ENCODE measurements around the gene NOL9. TPM values are rescaled to one million over a fixed set of nuclear protein-coding genes. Genes with fewer than 3 reads are reported as not detected.

NOL9 gene
- total and polyA plus RNA-seq, 2 of the 13 experiments (the other 11 are each of a cell fraction or from before 2014, with no cell fraction given) = 18.0 to 24.7 TPM

GRCh38 chr1:6601049-6601922 is 47.0 kb upstream of the NOL9 start (continued):
- TF ChIP-seq ATF7 (IDR thresholded peaks at IDR 0.05) = no peak
- TF ChIP-seq ATF7 (CRISPR knock-in tag; IDR thresholded peaks at IDR 0.05) = 0 out of 2 replicates have a peak, but pooled peaks have one; percentile 22
- TF ChIP-seq, protein P1, sequence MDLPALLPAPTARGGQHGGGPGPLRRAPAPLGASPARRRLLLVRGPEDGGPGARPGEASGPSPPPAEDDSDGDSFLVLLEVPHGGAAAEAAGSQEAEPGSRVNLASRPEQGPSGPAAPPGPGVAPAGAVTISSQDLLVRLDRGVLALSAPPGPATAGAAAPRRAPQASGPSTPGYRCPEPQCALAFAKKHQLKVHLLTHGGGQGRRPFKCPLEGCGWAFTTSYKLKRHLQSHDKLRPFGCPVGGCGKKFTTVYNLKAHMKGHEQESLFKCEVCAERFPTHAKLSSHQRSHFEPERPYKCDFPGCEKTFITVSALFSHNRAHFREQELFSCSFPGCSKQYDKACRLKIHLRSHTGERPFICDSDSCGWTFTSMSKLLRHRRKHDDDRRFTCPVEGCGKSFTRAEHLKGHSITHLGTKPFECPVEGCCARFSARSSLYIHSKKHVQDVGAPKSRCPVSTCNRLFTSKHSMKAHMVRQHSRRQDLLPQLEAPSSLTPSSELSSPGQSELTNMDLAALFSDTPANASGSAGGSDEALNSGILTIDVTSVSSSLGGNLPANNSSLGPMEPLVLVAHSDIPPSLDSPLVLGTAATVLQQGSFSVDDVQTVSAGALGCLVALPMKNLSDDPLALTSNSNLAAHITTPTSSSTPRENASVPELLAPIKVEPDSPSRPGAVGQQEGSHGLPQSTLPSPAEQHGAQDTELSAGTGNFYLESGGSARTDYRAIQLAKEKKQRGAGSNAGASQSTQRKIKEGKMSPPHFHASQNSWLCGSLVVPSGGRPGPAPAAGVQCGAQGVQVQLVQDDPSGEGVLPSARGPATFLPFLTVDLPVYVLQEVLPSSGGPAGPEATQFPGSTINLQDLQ (CRISPR knock-in tag; IDR thresholded peaks at IDR 0.05) = peak; percentile 5; the same call in 1 of the 2 replicates
- TF ChIP-seq, protein P2, sequence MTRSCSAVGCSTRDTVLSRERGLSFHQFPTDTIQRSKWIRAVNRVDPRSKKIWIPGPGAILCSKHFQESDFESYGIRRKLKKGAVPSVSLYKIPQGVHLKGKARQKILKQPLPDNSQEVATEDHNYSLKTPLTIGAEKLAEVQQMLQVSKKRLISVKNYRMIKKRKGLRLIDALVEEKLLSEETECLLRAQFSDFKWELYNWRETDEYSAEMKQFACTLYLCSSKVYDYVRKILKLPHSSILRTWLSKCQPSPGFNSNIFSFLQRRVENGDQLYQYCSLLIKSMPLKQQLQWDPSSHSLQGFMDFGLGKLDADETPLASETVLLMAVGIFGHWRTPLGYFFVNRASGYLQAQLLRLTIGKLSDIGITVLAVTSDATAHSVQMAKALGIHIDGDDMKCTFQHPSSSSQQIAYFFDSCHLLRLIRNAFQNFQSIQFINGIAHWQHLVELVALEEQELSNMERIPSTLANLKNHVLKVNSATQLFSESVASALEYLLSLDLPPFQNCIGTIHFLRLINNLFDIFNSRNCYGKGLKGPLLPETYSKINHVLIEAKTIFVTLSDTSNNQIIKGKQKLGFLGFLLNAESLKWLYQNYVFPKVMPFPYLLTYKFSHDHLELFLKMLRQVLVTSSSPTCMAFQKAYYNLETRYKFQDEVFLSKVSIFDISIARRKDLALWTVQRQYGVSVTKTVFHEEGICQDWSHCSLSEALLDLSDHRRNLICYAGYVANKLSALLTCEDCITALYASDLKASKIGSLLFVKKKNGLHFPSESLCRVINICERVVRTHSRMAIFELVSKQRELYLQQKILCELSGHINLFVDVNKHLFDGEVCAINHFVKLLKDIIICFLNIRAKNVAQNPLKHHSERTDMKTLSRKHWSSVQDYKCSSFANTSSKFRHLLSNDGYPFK (CRISPR knock-in tag; IDR thresholded peaks at IDR 0.05; ENCODE audit: borderline replicate concordance) = peak; percentile 42; the same call in 1 of the 2 replicates
- TF ChIP-seq SAP130 (CRISPR knock-in tag; IDR thresholded peaks at IDR 0.05; ENCODE audit: low read depth) = peak; percentile 97
- TF ChIP-seq ZNF878 (CRISPR knock-in tag; IDR thresholded peaks at IDR 0.05) = no peak
- TF ChIP-seq, protein P3, sequence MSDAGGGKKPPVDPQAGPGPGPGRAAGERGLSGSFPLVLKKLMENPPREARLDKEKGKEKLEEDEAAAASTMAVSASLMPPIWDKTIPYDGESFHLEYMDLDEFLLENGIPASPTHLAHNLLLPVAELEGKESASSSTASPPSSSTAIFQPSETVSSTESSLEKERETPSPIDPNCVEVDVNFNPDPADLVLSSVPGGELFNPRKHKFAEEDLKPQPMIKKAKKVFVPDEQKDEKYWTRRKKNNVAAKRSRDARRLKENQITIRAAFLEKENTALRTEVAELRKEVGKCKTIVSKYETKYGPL (CRISPR knock-in tag; IDR thresholded peaks at IDR 0.05) = no peak
- 0 out of 2 replicates have a peak, but pooled peaks have one; percentile 11 for TF ChIP-seq SP4 (CRISPR knock-in tag; IDR thresholded peaks at IDR 0.05)
- peak; percentile 59; the same call in 1 of the 2 replicates for TF ChIP-seq ZNF232 (CRISPR knock-in tag; IDR thresholded peaks at IDR 0.05; ENCODE audit: borderline replicate concordance)
- peak; percentile 37; the same call in 1 of the 2 replicates for TF ChIP-seq THAP11 (CRISPR knock-in tag; IDR thresholded peaks at IDR 0.05)
- TF ChIP-seq, protein P4, sequence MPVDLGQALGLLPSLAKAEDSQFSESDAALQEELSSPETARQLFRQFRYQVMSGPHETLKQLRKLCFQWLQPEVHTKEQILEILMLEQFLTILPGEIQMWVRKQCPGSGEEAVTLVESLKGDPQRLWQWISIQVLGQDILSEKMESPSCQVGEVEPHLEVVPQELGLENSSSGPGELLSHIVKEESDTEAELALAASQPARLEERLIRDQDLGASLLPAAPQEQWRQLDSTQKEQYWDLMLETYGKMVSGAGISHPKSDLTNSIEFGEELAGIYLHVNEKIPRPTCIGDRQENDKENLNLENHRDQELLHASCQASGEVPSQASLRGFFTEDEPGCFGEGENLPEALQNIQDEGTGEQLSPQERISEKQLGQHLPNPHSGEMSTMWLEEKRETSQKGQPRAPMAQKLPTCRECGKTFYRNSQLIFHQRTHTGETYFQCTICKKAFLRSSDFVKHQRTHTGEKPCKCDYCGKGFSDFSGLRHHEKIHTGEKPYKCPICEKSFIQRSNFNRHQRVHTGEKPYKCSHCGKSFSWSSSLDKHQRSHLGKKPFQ (CRISPR knock-in tag; IDR thresholded peaks at IDR 0.05; ENCODE audit: insufficient replicate concordance) = no peak
- TF ChIP-seq BCL6 (CRISPR knock-in tag; IDR thresholded peaks at IDR 0.05) = no peak
- TF ChIP-seq, protein P5, sequence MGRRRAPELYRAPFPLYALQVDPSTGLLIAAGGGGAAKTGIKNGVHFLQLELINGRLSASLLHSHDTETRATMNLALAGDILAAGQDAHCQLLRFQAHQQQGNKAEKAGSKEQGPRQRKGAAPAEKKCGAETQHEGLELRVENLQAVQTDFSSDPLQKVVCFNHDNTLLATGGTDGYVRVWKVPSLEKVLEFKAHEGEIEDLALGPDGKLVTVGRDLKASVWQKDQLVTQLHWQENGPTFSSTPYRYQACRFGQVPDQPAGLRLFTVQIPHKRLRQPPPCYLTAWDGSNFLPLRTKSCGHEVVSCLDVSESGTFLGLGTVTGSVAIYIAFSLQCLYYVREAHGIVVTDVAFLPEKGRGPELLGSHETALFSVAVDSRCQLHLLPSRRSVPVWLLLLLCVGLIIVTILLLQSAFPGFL (CRISPR knock-in tag; IDR thresholded peaks at IDR 0.05) = no peak
- no peak for TF ChIP-seq MLLT10 (CRISPR knock-in tag; IDR thresholded peaks at IDR 0.05)
- TF ChIP-seq TP53 (CRISPR knock-in tag; conservative IDR thresholded peaks at IDR 0.05) = no peak
- TF ChIP-seq, protein P6, sequence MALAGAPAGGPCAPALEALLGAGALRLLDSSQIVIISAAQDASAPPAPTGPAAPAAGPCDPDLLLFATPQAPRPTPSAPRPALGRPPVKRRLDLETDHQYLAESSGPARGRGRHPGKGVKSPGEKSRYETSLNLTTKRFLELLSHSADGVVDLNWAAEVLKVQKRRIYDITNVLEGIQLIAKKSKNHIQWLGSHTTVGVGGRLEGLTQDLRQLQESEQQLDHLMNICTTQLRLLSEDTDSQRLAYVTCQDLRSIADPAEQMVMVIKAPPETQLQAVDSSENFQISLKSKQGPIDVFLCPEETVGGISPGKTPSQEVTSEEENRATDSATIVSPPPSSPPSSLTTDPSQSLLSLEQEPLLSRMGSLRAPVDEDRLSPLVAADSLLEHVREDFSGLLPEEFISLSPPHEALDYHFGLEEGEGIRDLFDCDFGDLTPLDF (CRISPR knock-in tag; IDR thresholded peaks at IDR 0.05) = no peak
- no peak for TF ChIP-seq SNRNP70 (IDR thresholded peaks at IDR 0.05; ENCODE audit: low read depth, low read length)
